RWPE1 (cell line): ENCODE results near the gene SMYD5.

Experiments used
- CTCF ChIA-PET: fragments of 350-600 bp; sonication (Branson Sonifier 250); formaldehyde crosslinking; extraction: SDS; loops from one replicate; lab custom pipeline; 2021; lab: Yijun Ruan, JAX
- POLR2A ChIA-PET: fragments of 400-600 bp; formaldehyde crosslinking; extraction: SDS; loops from one replicate; lab custom pipeline; 2020; ENCODE audit warnings: antibody characterized with exemption; ENCODE audit not compliant: low non-redundant PET; lab: Yijun Ruan, JAX
- DNase-seq: peaks from one replicate; pipeline ENCODE4 v3.0.0; 2012; ENCODE audit warnings: low spot score
- H3K27ac ChIP-seq: fragments of 450-650 bp; 2 replicates; pipeline ENCODE4 v1.5.1; 2017
- CTCF ChIP-seq: fragments of 450-650 bp; conservative IDR thresholded peaks from 2 replicates; pipeline ENCODE4 v1.5.1; 2017; ENCODE audit warnings: low read depth, mild to moderate bottlenecking

SMYD5 gene

GRCh38 chr2:73269686-73270465 is 55.8 kb downstream of the SMYD5 start:
- no peak overlapping the region for H3K27ac ChIP-seq
- DNase-seq: no peak
- ChIA-PET CTCF (interaction anchor here (1.1 to 1.2 kb wide), 2 partner anchors 22 to 23 kb away, joined by 6 to 7 read pairs; partner anchors contain the start of gene EGR4), POLR2A (no interaction called here)
- TF ChIP-seq CTCF: no peak

GRCh38 chr2:73272270-73272669 is 58.2 kb downstream of the SMYD5 start:
- CTCF ChIA-PET: interaction anchor here (0.6 kb wide), 1 partner anchor 19 kb away, joined by 3 read pairs; no protein-coding TSS in a partner anchor
- no peak overlapping the region for H3K27ac ChIP-seq

More at GRCh38 chr2:73272270-73272669, 58.2 kb downstream of the SMYD5 start:
- DNase-seq: no peak
- POLR2A ChIA-PET: no interaction called here
- TF ChIP-seq CTCF: no peak
